ENCODE results near the gene GTSE1.

- TF ChIP-seq EZH2 (IDR thresholded peaks at IDR 0.05; ENCODE audit: low read length, unreplicated experiment) (no peak), CTCF (conservative IDR thresholded peaks at IDR 0.05; ENCODE audit: low read depth, low read length) (no peak), EZH2phosphoT487 (IDR thresholded peaks at IDR 0.05; ENCODE audit: borderline replicate concordance, low read length) (no peak)
Measured at GRCh38 chr22:46348099-46348695, 51.5 kb downstream of the GTSE1 start.
